AG10803 (cell line): ENCODE data around the gene MLLT1.

Experiments used
- DNase-seq: peaks from one replicate; pipeline ENCODE4 v3.0.0; 2010; ENCODE audit warnings: low read depth
- H3K4me3 ChIP-seq: 2 replicates; pipeline ENCODE4 v1.5.1; 2011; ENCODE audit warnings: mild to moderate bottlenecking, low read length, control low read depth
- CTCF ChIP-seq: conservative IDR thresholded peaks from 2 replicates; pipeline ENCODE4 v1.5.1; 2011; ENCODE audit warnings: mild to moderate bottlenecking, low read length, control low read depth, inconsistent platforms

Gene MLLT1

GRCh38 chr19:6274756-6275155 lies 5.0 kb downstream of the MLLT1 start:
- peak overlapping the region; percentile 7 for H3K4me3 ChIP-seq
- no peak for TF ChIP-seq CTCF
- no peak for DNase-seq

DNA sequence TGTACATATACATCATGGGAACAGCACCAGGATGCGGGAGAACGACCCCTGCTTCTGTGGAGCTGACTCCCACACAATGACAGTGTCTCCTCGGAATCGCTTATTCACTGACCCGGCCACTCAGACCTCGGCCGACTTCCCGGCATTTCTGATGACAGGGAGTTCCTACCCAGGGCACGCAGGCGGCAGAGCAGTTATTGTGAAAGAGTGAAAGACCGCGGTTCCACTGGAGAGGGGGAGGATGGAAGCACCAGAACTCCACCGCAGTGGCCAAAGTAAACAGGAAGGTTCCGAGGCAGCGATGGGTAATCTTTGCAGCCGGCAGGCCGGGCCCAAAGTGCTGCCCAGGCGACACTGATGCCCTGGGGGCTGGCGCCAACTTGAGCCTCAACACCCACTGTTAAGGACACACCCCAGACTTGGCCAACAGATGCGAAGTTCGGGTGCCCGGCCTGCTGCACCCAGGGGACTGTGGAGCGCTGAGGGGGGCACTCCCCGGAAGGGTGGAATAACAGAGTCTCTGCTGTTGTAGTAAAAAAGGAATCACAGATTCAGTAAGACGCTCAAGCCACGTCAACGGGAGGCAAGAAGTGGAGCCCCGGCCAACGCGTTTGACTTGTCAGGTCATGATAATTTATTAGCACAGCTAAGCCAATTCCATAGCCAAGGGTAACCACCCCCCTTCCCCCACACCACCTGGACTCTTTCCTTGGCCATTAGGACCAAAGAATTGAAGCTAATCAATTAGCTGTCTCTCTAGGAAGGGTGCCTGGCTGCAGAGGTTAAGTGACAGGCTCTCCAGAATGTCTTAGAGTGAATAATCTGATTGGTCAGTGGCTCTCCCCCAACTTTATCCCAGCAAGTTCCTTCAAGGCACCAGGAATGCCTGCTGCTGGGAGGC lies 5.8 kb downstream of the MLLT1 start:
- TF ChIP-seq CTCF: no peak
- peak overlapping the region; percentile 44 for H3K4me3 ChIP-seq
- DNase-seq: peak; percentile 94

GRCh38 chr19:6272913-6273600 lies 6.7 kb downstream of the MLLT1 start:
- TF ChIP-seq CTCF: no peak
- peak overlapping the region; percentile 44 for H3K4me3 ChIP-seq
- no peak for DNase-seq

- peak overlapping the region; percentile 51 for H3K4me3 ChIP-seq
- no peak for TF ChIP-seq CTCF
Measured at GRCh38 chr19:6272411-6272791, 7.4 kb downstream of the MLLT1 start.

GRCh38 chr19:6271721-6272410 lies 7.9 kb downstream of the MLLT1 start:
- TF ChIP-seq CTCF: peak; percentile 37; the same call in 1 of the 2 replicates
- peak; percentile 89 for DNase-seq
- H3K4me3 ChIP-seq: peak overlapping the region; percentile 51

More at GRCh38 chr19:6272411-6272791, 7.4 kb downstream of the MLLT1 start:
- no peak for DNase-seq

DNA sequence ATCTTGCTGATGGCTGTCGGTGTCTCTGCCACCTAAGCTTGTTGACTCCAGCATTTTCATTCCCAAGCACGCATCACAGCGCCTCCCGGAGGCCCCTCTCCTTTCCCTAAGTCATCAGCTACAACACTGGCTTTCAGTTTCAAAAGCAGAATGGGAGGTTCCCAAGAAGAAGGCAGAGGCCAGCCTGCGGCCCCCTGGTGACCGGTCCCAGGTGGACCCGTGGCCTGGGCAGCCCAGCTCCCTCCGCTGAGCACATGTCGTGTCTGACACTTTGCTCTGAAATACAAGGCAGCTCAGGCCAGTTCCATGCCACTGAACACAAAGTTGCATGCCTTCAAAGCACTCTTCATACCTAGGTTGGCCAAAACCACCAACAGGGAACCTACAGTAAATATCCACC lies 8.5 kb downstream of the MLLT1 start:
- H3K4me3 ChIP-seq: peak overlapping the region; percentile 51
- peak; percentile 43 for TF ChIP-seq CTCF

More for the DNA sequence above, 8.5 kb downstream of the MLLT1 start:
- peak; percentile 44 for DNase-seq
